ENCODE measurements around the gene PNCK. TPM values are rescaled to one million over a fixed set of nuclear protein-coding genes. Genes with fewer than 3 reads are reported as not detected.
"Not testable (repeated sequence)": the region's sequence is repeated elsewhere in the genome, so short reads cannot be mapped to it uniquely, and the experiment has no call there.

Gene PNCK
- polyA plus RNA-seq, 1 donor: 7.5 TPM

GRCh38 chrX:153699784-153700371 lies 26.3 kb upstream of the PNCK start:
- not testable (repeated sequence) for DNase-seq

- DNase-seq: not testable (repeated sequence)
Measured at GRCh38 chrX:153699210-153699783, 25.7 kb upstream of the PNCK start.

- DNase-seq: no peak
Measured at GRCh38 chrX:153697924-153698865, 24.6 kb upstream of the PNCK start.

- DNase-seq: not testable (repeated sequence)
Measured at GRCh38 chrX:153696986-153697722, 23.5 kb upstream of the PNCK start.

GRCh38 chrX:153696538-153696937 lies 22.9 kb upstream of the PNCK start:
- DNase-seq: not testable (repeated sequence)

GRCh38 chrX:153696100-153696499 lies 22.5 kb upstream of the PNCK start:
- no peak for DNase-seq

- DNase-seq: no peak
Measured at GRCh38 chrX:153694687-153695270, 21.2 kb upstream of the PNCK start.

GRCh38 chrX:153694256-153694655 lies 20.6 kb upstream of the PNCK start:
- not testable (repeated sequence) for DNase-seq

- DNase-seq: no peak
Measured at GRCh38 chrX:153693216-153694086, 19.8 kb upstream of the PNCK start.

GRCh38 chrX:153692611-153693156 lies 19.1 kb upstream of the PNCK start:
- no peak for DNase-seq

- DNase-seq: no peak
Measured at GRCh38 chrX:153692003-153692402, 18.4 kb upstream of the PNCK start.

- not testable (repeated sequence) for DNase-seq
Measured at GRCh38 chrX:153691032-153691827, 17.6 kb upstream of the PNCK start.

GRCh38 chrX:153690466-153690865 lies 16.9 kb upstream of the PNCK start:
- DNase-seq: no peak

GRCh38 chrX:153689654-153690465 lies 16.2 kb upstream of the PNCK start:
- DNase-seq: no peak

GRCh38 chrX:153688911-153689590 lies 15.4 kb upstream of the PNCK start:
- no peak for DNase-seq

GRCh38 chrX:153688506-153688905 lies 14.9 kb upstream of the PNCK start:
- DNase-seq: no peak

- no peak for DNase-seq
Measured at GRCh38 chrX:153688071-153688470, 14.5 kb upstream of the PNCK start.

Data from left kidney (tissue), 2 donors.